Subcutaneous adipose tissue (tissue), 4 donors: ENCODE measurements around the gene SLC22A4. TPM values are rescaled to one million over a fixed set of nuclear protein-coding genes. Genes with fewer than 3 reads are reported as not detected.

ENCODE experiments used
- CTCF ChIP-seq: fragments of 450-650 bp; IDR thresholded peaks from one replicate; pipeline ENCODE4 v1.5.1; 2016; ENCODE audit warnings: low read depth, mild to moderate bottlenecking, control low read depth, antibody characterized with exemption, moderate library complexity
- small RNA-seq: library from RNA; depleted of rRNA; stranded (forward); fragments of <200 nt; gene quantifications from one replicate; pipeline ENCODE3, GENCODE V24; 2016
- total RNA-seq, 4 donors: library from RNA; depleted of rRNA; stranded (reverse); fragments of >200 nt; gene quantifications; one replicate each; pipeline ENCODE4 v1.1.0, GENCODE V29; 2016

Gene SLC22A4
- total RNA-seq, 4 donors from 2014 or later: 0.33 to 1.2 (median 0.66) TPM; not detected in 1

- TF ChIP-seq CTCF: no peak
These were observed 95.5 kb downstream of the SLC22A4 start for GRCh38 chr5:132389585-132390286.

- TF ChIP-seq CTCF: no peak
These were observed 97.1 kb downstream of the SLC22A4 start for GRCh38 chr5:132391247-132391646.

- TF ChIP-seq CTCF: no peak
These were observed 97.7 kb downstream of the SLC22A4 start for GRCh38 chr5:132391870-132392269.

GRCh38 chr5:132392411-132392810 is 98.2 kb downstream of the SLC22A4 start:
- TF ChIP-seq CTCF: no peak

GRCh38 chr5:132392978-132393825 is 99.0 kb downstream of the SLC22A4 start:
- TF ChIP-seq CTCF: no peak

Small RNA genes within 50 kb of the gene (small RNA-seq; reads per million reads assigned to genes)
- not detected for gene MIR3936

Other genes starting within 250 kb of the SLC22A4 start
- not detected for gene IL3, start 233.7 kb upstream of the SLC22A4 start, total RNA-seq
- gene CSF2, start 220.6 kb upstream of the SLC22A4 start, total RNA-seq: not detected
- gene P4HA2, start 66.5 kb upstream of the SLC22A4 start, total RNA-seq: 10 to 100 TPM in 3 of 4 donors, 1 to 10 TPM in 1; 6.8 to 15.0 (median 14.0) TPM
- 10 to 100 TPM in 2 of 4 donors, 1 to 10 TPM in 2; 3.2 to 16.3 (median 12.8) TPM for gene PDLIM4, start 36.7 kb upstream of the SLC22A4 start, total RNA-seq
- gene SLC22A5, start 75.3 kb downstream of the SLC22A4 start, total RNA-seq: 1 to 10 TPM; 5.6 to 8.2 (median 6.8) TPM
- 10 to 100 TPM in 3 of 4 donors, 1 to 10 TPM in 1; 8.3 to 66.7 (median 16.1) TPM for gene IRF1, start 196.4 kb downstream of the SLC22A4 start, total RNA-seq
- not detected for gene IL5, start 249.1 kb downstream of the SLC22A4 start, total RNA-seq